ENCODE data around the gene ANTXR1.

The ANTXR1 gene

GRCh38 chr2:69033461-69034095 lies 20.6 kb downstream of the ANTXR1 start:
- DNase-seq (ENCODE audit: low read depth in 2 of 2), result no peak

- no peak for DNase-seq (ENCODE audit: low read depth in 2 of 2)
Measured at GRCh38 chr2:69034122-69034521, 21.1 kb downstream of the ANTXR1 start.

DNA sequence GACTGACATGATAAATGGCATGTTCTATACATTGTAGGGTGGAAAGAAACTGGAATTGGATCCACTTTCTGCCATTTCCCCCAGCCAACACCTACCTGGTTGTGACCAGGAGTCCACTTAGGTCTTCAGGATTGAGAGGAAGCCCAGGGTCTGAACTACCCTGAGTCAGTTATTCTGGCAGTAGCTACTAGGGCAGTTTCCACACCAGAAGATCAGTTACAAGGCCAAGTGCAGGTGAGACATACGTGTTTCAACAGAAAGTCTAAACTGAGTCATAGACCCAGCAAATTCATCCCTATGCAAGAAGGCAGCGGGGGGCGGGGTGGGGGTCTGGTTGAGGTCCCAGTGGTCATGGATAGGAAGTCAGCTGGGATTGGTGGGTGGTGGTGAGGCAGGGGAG lies 21.9 kb downstream of the ANTXR1 start:
- DNase-seq (ENCODE audit: low read depth in 2 of 2), result no peak

DNA sequence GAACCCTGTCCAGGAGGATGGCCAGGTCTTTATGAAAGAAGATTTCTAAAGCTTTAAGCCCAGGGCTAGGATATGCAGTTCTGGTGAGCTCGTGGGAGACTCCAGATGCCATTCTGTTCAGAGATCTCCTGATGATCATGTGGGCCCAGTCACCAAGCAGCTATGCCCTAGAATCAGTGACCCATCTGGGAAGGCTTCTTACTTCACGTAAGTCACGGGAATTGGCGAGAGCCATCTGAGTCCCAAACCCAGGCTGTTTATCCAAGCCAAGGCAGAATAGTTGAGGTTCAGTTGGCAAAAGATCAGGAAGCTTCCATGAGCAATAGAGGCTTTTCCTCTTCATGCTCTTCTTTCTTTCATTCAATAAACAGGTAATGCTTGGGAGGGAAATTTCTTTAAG lies 23.9 kb downstream of the ANTXR1 start:
- DNase-seq (ENCODE audit: low read depth in 2 of 2), result no peak

DNA sequence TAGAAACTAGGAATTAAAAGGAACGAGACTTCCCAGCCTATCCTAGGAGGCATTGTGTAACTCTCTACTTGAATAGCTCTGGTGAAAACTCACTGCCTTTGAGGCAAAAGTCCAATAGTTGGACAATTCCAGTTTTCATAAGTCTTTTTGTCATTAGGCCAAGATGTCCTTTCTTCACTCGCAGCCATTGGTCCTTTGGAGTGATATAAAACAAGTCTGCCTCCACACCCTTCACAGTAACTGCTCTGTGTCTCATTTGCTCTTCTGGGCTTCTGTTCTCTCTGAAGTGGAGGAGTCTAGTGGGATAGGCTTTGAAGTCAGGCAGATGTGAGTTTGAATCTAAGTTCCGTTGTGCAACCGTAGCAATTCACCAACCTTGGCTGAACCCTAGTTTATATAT lies 28.2 kb downstream of the ANTXR1 start:
- no peak for DNase-seq (ENCODE audit: low read depth in 2 of 2)

DNA sequence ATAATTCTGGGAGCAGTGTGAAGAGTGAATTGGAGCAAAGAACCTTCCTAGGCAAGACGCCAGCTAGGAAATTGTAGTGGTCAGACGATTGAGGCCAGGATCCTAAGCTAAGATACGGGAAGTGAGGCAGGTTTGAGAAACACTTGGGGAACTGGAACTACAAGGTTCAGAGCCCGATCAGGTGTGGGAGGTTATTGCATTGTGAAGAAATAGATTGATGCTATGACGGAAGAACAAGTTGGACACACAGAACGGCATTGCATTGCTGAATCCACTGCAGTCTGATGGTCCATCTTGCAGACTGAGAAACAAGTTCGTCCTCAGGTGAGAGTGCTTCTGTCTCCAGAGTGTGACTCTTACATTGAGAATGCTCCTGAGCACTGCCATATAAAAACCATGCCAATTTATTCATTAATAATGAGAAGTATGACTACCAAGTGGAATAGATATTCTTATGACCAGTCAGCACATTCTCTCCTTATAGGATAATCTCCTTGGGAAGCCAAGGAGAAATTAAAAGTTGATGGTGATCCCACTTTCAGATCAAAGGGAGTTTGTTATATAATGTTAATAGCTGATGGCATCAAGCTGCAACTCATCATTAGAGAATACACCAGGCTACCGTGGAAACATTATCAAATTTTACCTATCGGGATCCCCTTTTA lies 30.9 kb downstream of the ANTXR1 start:
- DNase-seq (ENCODE audit: low read depth in 2 of 2), result no peak

GRCh38 chr2:69046221-69046662 lies 33.3 kb downstream of the ANTXR1 start:
- DNase-seq (ENCODE audit: low read depth in 2 of 2), result no peak

DNA sequence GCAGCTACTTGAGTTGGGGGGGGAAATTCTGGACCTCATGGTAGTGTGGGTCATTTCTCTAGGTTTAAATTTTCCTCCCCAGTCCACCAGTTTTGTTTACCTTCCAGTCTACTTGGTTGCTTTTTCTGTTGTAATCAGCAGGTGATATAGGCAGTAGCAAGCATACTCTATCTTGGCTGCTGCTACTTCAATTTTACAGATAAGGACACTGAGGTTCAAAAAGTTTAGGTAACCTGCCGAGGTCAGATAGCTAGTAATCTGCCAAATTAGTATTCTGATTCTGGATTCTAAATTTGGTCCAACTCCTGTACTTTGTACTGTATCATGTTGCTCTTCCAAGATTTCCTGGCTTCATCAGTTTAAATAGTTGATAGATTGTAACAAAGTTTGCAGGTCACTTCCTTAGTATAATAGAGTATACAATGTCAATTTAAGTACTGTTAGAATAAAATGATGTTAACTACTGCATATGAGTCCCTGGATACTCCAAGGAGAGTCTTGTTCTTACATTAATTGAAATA lies 34.7 kb downstream of the ANTXR1 start:
- DNase-seq (ENCODE audit: low read depth in 2 of 2), result no peak

- DNase-seq (ENCODE audit: low read depth in 2 of 2), result no peak
Measured at GRCh38 chr2:69050802-69051201, 37.8 kb downstream of the ANTXR1 start.

DNA sequence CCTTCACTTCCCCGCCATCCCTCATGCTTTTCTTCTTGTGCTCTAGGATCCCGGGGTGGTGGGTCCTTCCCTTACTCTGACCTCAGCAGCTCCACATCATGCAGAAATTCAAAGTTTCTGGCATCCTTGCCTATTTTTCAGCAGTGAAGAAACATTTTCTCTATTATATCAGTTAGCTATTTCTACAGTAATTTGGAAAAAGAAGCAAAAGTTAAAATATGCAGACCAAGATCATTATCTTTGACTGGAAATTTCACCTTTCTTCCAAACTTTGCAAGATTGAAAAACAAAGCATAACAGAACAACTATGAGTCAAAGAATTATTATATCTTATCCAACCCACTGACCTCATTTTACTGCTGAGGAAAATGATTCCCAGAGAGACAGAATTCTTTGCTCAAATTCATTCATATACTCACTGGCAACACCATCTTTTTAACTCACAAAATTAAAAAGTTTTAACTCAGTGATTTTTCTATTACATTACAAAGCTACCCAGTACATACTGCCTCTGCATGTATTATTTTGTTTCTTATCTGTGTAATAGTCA lies 40.5 kb downstream of the ANTXR1 start:
- DNase-seq (ENCODE audit: low read depth in 2 of 2), result no peak

DNA sequence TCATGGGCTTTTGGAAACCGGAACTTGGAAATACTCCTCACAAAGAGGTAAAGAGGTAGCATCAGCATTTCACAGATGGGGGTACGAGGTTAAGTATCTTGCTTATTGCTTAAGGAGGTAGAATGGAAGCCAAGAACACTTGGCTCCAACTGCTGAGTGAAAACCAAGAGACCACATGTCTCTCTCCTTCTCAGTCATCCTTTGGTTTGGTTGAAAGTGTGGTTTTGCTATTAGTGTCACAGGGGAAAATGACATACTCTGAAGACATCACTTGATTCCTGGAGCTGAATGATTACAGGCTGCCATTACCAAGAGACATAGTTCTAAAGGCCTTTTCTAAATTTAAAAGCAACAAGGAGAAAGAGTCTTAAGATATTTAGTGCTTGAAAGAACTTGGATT lies 41.5 kb downstream of the ANTXR1 start:
- peak in 1 of 2 donors; percentile 12 for DNase-seq (ENCODE audit: low read depth in 2 of 2)

DNA sequence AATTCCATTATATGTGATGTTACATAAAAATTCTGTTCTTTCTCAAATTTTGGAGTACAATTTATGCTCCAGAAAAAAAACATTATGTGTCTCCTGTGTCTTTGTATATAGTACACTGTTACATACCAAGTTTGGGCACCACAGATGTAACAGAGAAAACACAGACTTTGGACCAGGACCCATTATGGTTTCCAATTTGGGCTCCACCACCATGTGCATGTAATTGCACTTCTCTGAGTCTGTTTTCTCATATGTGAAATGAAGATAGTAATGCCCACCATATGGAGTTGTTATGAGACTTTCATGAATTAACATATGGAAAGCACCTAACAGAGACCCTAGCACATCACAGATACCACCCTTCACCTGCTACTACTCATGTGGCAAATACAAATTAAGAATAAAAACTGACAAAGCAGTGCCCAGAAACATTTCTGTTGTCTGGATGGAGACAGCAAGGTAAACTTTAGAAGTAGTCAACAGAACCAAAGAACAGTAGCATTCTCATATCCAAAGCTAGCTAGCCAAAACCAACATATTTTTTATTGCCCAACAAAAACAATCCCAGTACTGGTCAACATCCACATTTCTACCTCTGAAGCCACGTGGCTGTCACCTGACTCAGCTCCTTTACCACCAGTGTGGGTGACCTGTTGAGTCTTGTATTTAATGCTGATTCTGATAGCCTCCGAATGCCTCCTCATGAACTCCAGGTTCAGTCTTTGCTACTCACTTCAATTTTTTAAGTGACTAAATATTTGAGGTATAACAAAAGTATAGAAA lies 42.9 kb downstream of the ANTXR1 start:
- DNase-seq (ENCODE audit: low read depth in 2 of 2), result no peak

DNA sequence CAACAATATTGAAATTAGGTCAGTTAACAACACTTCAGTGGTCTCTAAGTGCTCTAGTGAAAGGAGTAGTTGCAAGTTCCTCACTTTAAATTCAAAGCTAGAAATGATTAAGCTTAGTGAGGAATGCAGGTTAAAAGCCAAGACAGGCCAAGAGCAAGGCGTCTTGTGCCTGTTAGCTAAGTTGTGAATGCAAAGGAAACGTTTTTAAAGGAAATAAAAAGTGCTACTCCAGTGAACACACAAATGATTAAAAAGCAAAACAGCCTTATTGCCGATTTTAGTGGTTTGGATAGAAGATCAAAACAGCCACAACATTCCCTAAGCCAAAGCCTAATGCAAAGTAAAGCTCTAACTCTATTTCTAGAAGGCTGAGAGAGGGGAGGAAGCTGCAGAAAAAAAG lies 44.7 kb downstream of the ANTXR1 start:
- no peak for DNase-seq (ENCODE audit: low read depth in 2 of 2)

GRCh38 chr2:69059731-69060290 lies 46.8 kb downstream of the ANTXR1 start:
- DNase-seq (ENCODE audit: low read depth in 2 of 2), result no peak

- DNase-seq (ENCODE audit: low read depth in 2 of 2), result no peak
Measured at GRCh38 chr2:69060938-69061501, 48.0 kb downstream of the ANTXR1 start.

DNA sequence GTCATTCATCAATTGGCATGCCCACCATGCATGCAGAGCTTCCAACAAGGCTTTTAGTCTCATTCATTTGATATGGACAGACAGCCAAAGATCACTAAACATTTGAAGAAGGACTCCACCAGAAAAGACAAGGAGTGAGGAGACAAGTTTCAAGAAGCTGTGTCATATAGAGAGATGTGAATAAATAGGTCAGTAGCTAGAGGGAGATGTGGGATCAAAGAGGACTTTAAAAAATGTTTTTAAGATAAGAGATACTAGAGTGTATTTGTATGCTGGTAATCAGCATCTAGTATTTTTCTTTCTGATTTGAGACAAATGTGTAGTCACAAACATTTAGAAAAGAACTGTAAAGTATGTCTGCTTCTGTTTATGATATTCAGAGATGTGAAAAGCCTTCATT lies 48.5 kb downstream of the ANTXR1 start:
- DNase-seq (ENCODE audit: low read depth in 2 of 2), result no peak

GRCh38 chr2:69062307-69062962 lies 49.5 kb downstream of the ANTXR1 start:
- DNase-seq (ENCODE audit: low read depth in 2 of 2), result no peak

GRCh38 chr2:69065735-69066336 lies 52.9 kb downstream of the ANTXR1 start:
- DNase-seq (ENCODE audit: low read depth in 2 of 2), result no peak

DNA sequence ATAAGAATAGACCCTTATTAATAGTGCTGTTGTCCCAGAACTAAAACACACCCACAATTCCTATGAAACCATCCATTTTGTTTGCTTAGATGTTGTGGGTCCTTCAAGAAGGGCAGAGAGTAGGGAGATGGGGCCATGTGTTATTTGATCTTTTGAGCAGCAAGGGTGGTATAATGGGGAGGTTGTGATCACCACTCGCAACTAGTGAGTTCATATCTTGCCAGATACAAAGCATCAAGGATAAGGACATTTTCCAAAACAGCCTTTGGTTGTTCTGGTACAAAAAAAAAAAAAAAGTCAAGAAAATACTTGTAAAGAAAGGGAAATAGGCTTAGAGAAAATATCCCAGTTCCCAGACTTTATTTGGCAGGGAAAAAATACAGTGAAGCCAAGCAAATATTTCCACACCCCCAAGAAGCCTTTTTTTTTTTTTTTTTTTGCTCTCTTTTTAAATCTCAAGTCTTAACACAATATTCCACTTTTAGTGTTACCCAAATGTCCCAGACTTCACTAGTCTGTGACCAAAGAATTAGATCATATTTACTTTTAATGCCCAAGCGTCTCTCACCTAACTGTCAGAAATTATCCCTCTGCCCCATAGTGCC lies 54.1 kb downstream of the ANTXR1 start:
- DNase-seq (ENCODE audit: low read depth in 2 of 2), result no peak

DNA sequence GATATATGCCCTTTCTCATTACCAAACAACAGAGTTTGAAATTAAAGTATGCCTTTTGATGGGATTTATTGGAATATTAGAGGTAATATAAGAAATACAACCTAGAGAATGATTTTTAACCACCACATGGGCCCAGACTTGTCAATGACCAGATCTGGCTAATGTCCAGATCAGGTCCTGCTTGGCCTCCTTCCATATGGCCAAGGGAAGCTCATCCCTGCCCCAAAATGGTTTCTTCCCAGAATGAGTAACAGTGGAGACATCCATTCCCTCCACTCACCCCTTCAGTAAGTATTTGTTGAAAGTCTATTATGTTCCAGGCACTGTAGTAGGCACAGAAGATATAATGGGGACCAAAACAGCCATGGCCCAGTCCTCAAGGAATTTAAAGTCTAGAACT lies 54.9 kb downstream of the ANTXR1 start:
- no peak for DNase-seq (ENCODE audit: low read depth in 2 of 2)
